MM.1S (cell line): ENCODE data around the gene SMOC2.

Source experiments
- DNase-seq: peaks from one replicate; pipeline ENCODE4 v3.0.0-alpha.2; 2015
- H2AFZ ChIP-seq: fragments of 300-600 bp; sonication (generic); 2 replicates; pipeline ENCODE4 v1.6.0; 2016; ENCODE audit warnings: antibody characterized with exemption, low read length
- H3F3A ChIP-seq: fragments of 300-600 bp; sonication (generic); 2 replicates; pipeline ENCODE4 v1.6.1; 2016; ENCODE audit warnings: mild to moderate bottlenecking, antibody characterized with exemption, low read length, moderate library complexity, mixed read lengths; ENCODE audit not compliant: insufficient read depth
- H3K27ac ChIP-seq: fragments of 300-600 bp; sonication (generic); 2 replicates; pipeline ENCODE4 v1.5.1; 2016; ENCODE audit warnings: mild to moderate bottlenecking, low read length
- H3K27me3 ChIP-seq: fragments of 300-600 bp; sonication (generic); replicated peaks from 2 replicates; pipeline ENCODE4 v1.6.0; 2016; ENCODE audit warnings: low read length; ENCODE audit not compliant: insufficient read depth
- H3K36me3 ChIP-seq: fragments of 300-600 bp; sonication (generic); replicated peaks from 2 replicates; pipeline ENCODE4 v1.6.1; 2016; ENCODE audit warnings: mild to moderate bottlenecking, low read length, mixed read lengths; ENCODE audit not compliant: insufficient read depth
- H3K4me1 ChIP-seq: fragments of 300-600 bp; sonication (generic); 2 replicates; pipeline ENCODE4 v1.6.1; 2016; ENCODE audit warnings: low read length, mixed read lengths
- H3K4me2 ChIP-seq: fragments of 300-600 bp; sonication (generic); 2 replicates; pipeline ENCODE4 v1.6.0; 2016; ENCODE audit warnings: low read depth, low read length
- H3K4me3 ChIP-seq: fragments of 300-600 bp; sonication (generic); 2 replicates; pipeline ENCODE4 v1.5.1; 2016; ENCODE audit warnings: low read length, mixed read lengths
- H3K79me2 ChIP-seq: fragments of 300-600 bp; sonication (generic); 2 replicates; pipeline ENCODE4 v1.6.1; 2016; ENCODE audit warnings: mixed run types, low read length, mixed read lengths
- H3K9ac ChIP-seq: fragments of 300-600 bp; sonication (generic); 2 replicates; pipeline ENCODE4 v1.6.1; 2016; ENCODE audit warnings: low read length, mixed read lengths
- H3K9me2 ChIP-seq: fragments of 300-600 bp; sonication (generic); replicated peaks from 2 replicates; pipeline ENCODE4 v1.6.1; 2016; ENCODE audit warnings: mild to moderate bottlenecking, low read length, mixed read lengths; ENCODE audit not compliant: insufficient read depth
- H3K9me3 ChIP-seq: fragments of 300-600 bp; sonication (generic); replicated peaks from 2 replicates; pipeline ENCODE4 v1.6.1; 2016; ENCODE audit warnings: mild to moderate bottlenecking, low read length, mixed read lengths; ENCODE audit not compliant: insufficient read depth
- H4K20me1 ChIP-seq: fragments of 300-600 bp; sonication (generic); 2 replicates; pipeline ENCODE4 v1.6.1; 2016; ENCODE audit warnings: mild to moderate bottlenecking, low read length, moderate library complexity, mixed read lengths; ENCODE audit not compliant: insufficient read depth
- EZH2 ChIP-seq: fragments of 300-600 bp; sonication (generic); optimal IDR thresholded peaks from 2 replicates; pipeline ENCODE3; 2017; ENCODE audit warnings: low read depth, mild to moderate bottlenecking, antibody characterized with exemption, low read length, mixed read lengths
- EZH2phosphoT487 ChIP-seq: fragments of 300-600 bp; sonication (generic); IDR thresholded peaks from 2 replicates; pipeline ENCODE4 v1.6.1; 2018; ENCODE audit warnings: antibody characterized with exemption, low read length
- TF ChIP-seq, protein P1 (sequence below): fragments of 300-600 bp; sonication (generic); IDR thresholded peaks from 2 replicates; pipeline ENCODE4 v1.5.1; 2016; ENCODE audit warnings: antibody characterized with exemption, low read length, mixed read lengths

Gene SMOC2

DNA sequence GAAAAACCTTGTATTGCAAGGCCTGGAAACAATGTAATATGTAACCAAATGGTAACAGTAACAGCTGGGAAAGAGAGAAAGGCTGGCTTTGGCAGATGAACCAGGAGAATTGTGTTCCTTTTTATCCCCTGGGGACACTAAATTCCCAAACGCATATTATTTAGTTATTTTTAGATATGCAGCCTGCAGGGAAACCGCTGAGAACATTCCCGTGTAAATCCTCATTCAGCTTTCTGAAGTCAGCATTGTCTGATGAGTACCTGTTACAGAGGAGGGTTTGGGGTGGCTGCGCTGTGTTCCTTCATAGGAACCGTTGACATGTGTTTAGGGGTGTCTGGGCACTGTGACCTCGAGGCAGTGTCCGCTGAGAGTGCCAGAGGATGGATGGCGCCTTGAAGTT lies 101.3 kb downstream of the SMOC2 start:
- Histone ChIP-seq H2AFZ (no peak overlapping the region), H3K27me3 (no peaks in the 10 kb centered on the region), H4K20me1 (no peaks in the 10 kb centered on the region), H3K4me2 (no peak overlapping the region), H3F3A (no peaks in the 10 kb centered on the region), H3K79me2 (no peaks in the 10 kb centered on the region), H3K9me3 (no peaks in the 10 kb centered on the region), H3K36me3 (no peaks in the 10 kb centered on the region), H3K9me2 (no peaks in the 10 kb centered on the region), H3K9ac (no peak overlapping the region), H3K4me3 (no peak overlapping the region), H3K4me1 (no peaks in the 10 kb centered on the region), H3K27ac (no peak overlapping the region)
- TF ChIP-seq EZH2phosphoT487 (no peak), EZH2 (no peak)
- TF ChIP-seq, protein P1, sequence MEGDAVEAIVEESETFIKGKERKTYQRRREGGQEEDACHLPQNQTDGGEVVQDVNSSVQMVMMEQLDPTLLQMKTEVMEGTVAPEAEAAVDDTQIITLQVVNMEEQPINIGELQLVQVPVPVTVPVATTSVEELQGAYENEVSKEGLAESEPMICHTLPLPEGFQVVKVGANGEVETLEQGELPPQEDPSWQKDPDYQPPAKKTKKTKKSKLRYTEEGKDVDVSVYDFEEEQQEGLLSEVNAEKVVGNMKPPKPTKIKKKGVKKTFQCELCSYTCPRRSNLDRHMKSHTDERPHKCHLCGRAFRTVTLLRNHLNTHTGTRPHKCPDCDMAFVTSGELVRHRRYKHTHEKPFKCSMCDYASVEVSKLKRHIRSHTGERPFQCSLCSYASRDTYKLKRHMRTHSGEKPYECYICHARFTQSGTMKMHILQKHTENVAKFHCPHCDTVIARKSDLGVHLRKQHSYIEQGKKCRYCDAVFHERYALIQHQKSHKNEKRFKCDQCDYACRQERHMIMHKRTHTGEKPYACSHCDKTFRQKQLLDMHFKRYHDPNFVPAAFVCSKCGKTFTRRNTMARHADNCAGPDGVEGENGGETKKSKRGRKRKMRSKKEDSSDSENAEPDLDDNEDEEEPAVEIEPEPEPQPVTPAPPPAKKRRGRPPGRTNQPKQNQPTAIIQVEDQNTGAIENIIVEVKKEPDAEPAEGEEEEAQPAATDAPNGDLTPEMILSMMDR, result no peak
- DNase-seq, result no peak

DNA sequence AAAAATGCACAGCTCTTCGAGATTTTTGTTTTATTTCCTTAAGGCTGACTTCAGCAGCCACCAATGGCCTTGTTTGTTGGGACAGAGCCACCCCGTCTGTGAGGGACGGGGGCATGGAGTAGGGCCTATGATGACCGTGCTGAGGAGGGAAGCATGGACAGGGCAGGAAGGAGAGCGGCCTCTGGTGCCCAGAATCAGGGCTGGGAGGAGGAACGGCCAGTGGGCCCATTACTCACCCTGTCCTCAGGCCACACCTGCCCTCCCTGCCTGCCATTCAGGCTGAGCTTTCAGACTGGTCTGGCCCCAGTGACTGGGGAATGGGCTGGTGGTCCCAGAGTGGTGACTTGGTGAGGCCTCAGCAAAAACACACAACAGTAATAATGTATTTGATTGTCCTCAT lies 104.4 kb downstream of the SMOC2 start:
- no peak overlapping the region for H3K27ac ChIP-seq
- no peak for DNase-seq
- H3K9me2 ChIP-seq, result no peaks in the 10 kb centered on the region
- H4K20me1 ChIP-seq, result no peaks in the 10 kb centered on the region
- H3K4me3 ChIP-seq, result no peak overlapping the region
- no peaks in the 10 kb centered on the region for H3K9me3 ChIP-seq
- TF ChIP-seq EZH2phosphoT487 (no peak), EZH2 (no peak)
- TF ChIP-seq, protein P1, result no peak
- no peaks in the 10 kb centered on the region for H3K4me1 ChIP-seq
- no peaks in the 10 kb centered on the region for H3K36me3 ChIP-seq
- H3K27me3 ChIP-seq, result no peaks in the 10 kb centered on the region
- H3F3A ChIP-seq, result no peaks in the 10 kb centered on the region
- H2AFZ ChIP-seq, result no peak overlapping the region
- H3K79me2 ChIP-seq, result no peaks in the 10 kb centered on the region
- H3K9ac ChIP-seq, result no peak overlapping the region
- H3K4me2 ChIP-seq, result no peak overlapping the region

DNA sequence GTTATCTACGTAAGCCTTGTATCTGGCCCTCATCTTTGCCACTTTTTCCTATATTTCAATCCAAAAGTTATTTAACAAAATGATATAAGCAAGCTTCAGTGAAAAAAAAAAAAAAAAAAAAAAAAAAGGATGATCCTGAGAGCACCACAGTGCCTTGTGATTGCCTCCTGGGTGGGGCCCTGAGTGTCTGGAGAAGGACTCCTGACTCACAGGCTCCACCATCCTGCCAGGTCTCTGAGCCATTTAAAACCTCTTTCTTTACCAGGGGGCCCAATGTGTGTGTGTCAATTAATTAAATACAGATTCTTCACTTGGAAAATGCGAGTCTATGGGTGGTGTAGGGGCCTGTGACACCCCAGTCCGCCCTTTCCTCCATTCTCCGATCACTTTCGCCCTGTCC lies 105.2 kb downstream of the SMOC2 start:
- Histone ChIP-seq H2AFZ (no peak overlapping the region), H3K27me3 (no peaks in the 10 kb centered on the region), H3K4me3 (no peak overlapping the region), H3K9ac (no peak overlapping the region), H3K4me2 (no peak overlapping the region), H3K4me1 (no peaks in the 10 kb centered on the region), H3K79me2 (no peaks in the 10 kb centered on the region), H3K36me3 (no peaks in the 10 kb centered on the region), H3K9me2 (no peaks in the 10 kb centered on the region), H3K27ac (no peak overlapping the region), H4K20me1 (no peaks in the 10 kb centered on the region), H3K9me3 (no peaks in the 10 kb centered on the region), H3F3A (no peaks in the 10 kb centered on the region)
- TF ChIP-seq EZH2 (no peak), EZH2phosphoT487 (no peak)
- TF ChIP-seq, protein P1, result no peak
- DNase-seq, result no peak

DNA sequence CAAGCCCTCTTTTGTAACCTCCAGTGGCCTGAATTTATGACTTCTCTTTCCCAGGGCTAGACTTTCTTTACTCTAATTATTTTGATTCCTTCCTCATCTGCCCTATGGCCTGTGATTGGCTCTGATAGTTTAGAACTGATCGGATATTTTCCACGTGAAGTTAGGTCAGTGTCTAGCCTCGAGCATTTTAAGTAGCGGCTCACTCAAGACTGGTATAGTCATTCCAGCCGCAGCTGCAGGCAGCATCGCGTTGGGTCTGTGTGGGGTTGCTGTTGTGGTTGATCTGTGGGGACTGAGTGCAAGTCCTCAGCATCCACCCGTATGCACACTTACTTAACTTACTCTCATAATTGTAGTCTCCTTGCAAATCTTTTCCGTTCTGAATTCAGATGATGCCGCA lies 105.7 kb downstream of the SMOC2 start:
- no peak overlapping the region for H3K4me3 ChIP-seq
- no peak for DNase-seq
- no peaks in the 10 kb centered on the region for H3F3A ChIP-seq
- H3K36me3 ChIP-seq, result no peaks in the 10 kb centered on the region
- no peak overlapping the region for H3K9ac ChIP-seq
- no peak overlapping the region for H3K27ac ChIP-seq
- H3K9me2 ChIP-seq, result no peaks in the 10 kb centered on the region
- no peak for TF ChIP-seq EZH2
- TF ChIP-seq EZH2phosphoT487, result no peak
- TF ChIP-seq, protein P1, result no peak
- no peak overlapping the region for H2AFZ ChIP-seq
- H3K79me2 ChIP-seq, result no peaks in the 10 kb centered on the region
- no peaks in the 10 kb centered on the region for H3K27me3 ChIP-seq
- H3K4me2 ChIP-seq, result no peak overlapping the region
- no peaks in the 10 kb centered on the region for H3K9me3 ChIP-seq
- no peaks in the 10 kb centered on the region for H4K20me1 ChIP-seq
- no peaks in the 10 kb centered on the region for H3K4me1 ChIP-seq
